OCI-LY7 (cell line): ENCODE measurements around the gene EIF2AK2. TPM values are rescaled to one million over a fixed set of nuclear protein-coding genes. Genes with fewer than 3 reads are reported as not detected.

Experiments
- BruUV-seq: library from RNA; stranded (reverse); fragments of 400-500 nt; replicated peaks from 2 replicates; lab custom pipeline; 2021; lab: Mats Ljungman, UMichigan
- CTCF ChIA-PET: fragments of 300-600 bp; sonication (Branson Sonifier 250); formaldehyde crosslinking; loops from one replicate; lab custom pipeline; 2022; ENCODE audit warnings: antibody characterized with exemption; ENCODE audit not compliant: unreplicated experiment; lab: Charles Lee
- POLR2A ChIA-PET: fragments of 300-600 bp; sonication (Branson Sonifier 250); formaldehyde crosslinking; loops from one replicate; lab custom pipeline; 2022; ENCODE audit warnings: antibody characterized with exemption; lab: Charles Lee
- DNase-seq: peaks from one replicate; pipeline ENCODE4 v3.0.0-alpha.2; 2015; ENCODE audit warnings: low spot score
- H2AFZ ChIP-seq: fragments of 200-600 bp; sonication (generic), shearing (Covaris generic); 2 replicates; pipeline ENCODE4 v1.6.1; 2014; ENCODE audit warnings: mild to moderate bottlenecking, antibody characterized with exemption, low read length, moderate library complexity
- H3K27ac ChIP-seq: fragments of 200-600 bp; sonication (generic); 2 replicates; pipeline ENCODE4 v1.5.1; 2014; ENCODE audit warnings: mixed run types, low read depth, mild to moderate bottlenecking, moderate library complexity, low read length, inconsistent platforms; ENCODE audit not compliant: poor library complexity, severe bottlenecking
- H3K36me3 ChIP-seq: fragments of 200-600 bp; sonication (generic); 2 replicates; pipeline ENCODE4 v1.6.1; 2014; ENCODE audit warnings: mild to moderate bottlenecking, antibody characterized with exemption, low read length, moderate library complexity, mixed read lengths; ENCODE audit not compliant: insufficient read depth
- H3K4me1 ChIP-seq: fragments of 200-600 bp; sonication (generic); 2 replicates; pipeline ENCODE4 v1.5.1; 2014; ENCODE audit warnings: mild to moderate bottlenecking, low read length; ENCODE audit not compliant: insufficient read depth, poor library complexity, severe bottlenecking
- H3K4me2 ChIP-seq: fragments of 200-600 bp; sonication (generic); 2 replicates; pipeline ENCODE4 v1.6.1; 2014; ENCODE audit warnings: mild to moderate bottlenecking, low read length
- H3K4me3 ChIP-seq: fragments of 200-600 bp; sonication (generic); 2 replicates; pipeline ENCODE4 v1.5.1; 2014; ENCODE audit warnings: mild to moderate bottlenecking, low read depth, low read length; ENCODE audit not compliant: poor library complexity, severe bottlenecking
- H3K79me2 ChIP-seq: fragments of 200-600 bp; sonication (generic); 2 replicates; pipeline ENCODE4 v1.6.1; 2016; ENCODE audit warnings: low read depth, mild to moderate bottlenecking, low read length, moderate library complexity, mixed read lengths; ENCODE audit not compliant: insufficient read depth
- H3K9me2 ChIP-seq: fragments of 200-600 bp; sonication (generic); 2 replicates; pipeline ENCODE4 v1.6.1; 2016; ENCODE audit warnings: mild to moderate bottlenecking, low read length, mixed read lengths; ENCODE audit not compliant: insufficient read depth
- H3K9me3 ChIP-seq: fragments of 200-600 bp; sonication (generic); 2 replicates; pipeline ENCODE4 v1.6.1; 2014; ENCODE audit warnings: mild to moderate bottlenecking, mixed run types, low read length, mixed read lengths
- H4K20me1 ChIP-seq: fragments of 200-600 bp; sonication (generic); 2 replicates; pipeline ENCODE4 v1.6.1; 2014; ENCODE audit warnings: mild to moderate bottlenecking, antibody characterized with exemption, low read length, moderate library complexity, mixed read lengths; ENCODE audit not compliant: insufficient read depth
- EZH2phosphoT487 ChIP-seq: fragments of 200-600 bp; sonication (generic); IDR thresholded peaks from 2 replicates; pipeline ENCODE4 v1.6.1; 2018; ENCODE audit warnings: low read depth, borderline replicate concordance, mild to moderate bottlenecking, mixed run types, antibody characterized with exemption, low read length, moderate library complexity, mixed read lengths
- intact Hi-C: fragments of 100-400 bp; cut with micrococcal nuclease; formaldehyde crosslinking; loops from one replicate; pipeline ENCODE4 v1.10.0; 2022; ENCODE audit not compliant: unreplicated experiment
- total RNA-seq, 2 experiments: library from RNA; depleted of rRNA in 1 of 2; stranded (reverse); fragments of >200 nt in 1 of 2; shearing (Covaris generic) in 1 of 2; gene quantifications; 2 replicates each; pipeline ENCODE4 v1.2.3, GENCODE V29; 2014 to 2022
- TF ChIP-seq, protein P1 (sequence below): fragments of 200-600 bp; sonication (generic); conservative IDR thresholded peaks from 2 replicates; pipeline ENCODE4 v1.5.1; 2014; ENCODE audit warnings: mild to moderate bottlenecking, antibody characterized with exemption, low read length, moderate library complexity, mixed read lengths

The EIF2AK2 gene
- total RNA-seq, 2 experiments from 2014 or later = 3.1 to 3.6 TPM

GRCh38 chr2:37080689-37081088 lies 76.1 kb downstream of the EIF2AK2 start:
- no peaks in the 10 kb centered on the region for H4K20me1 ChIP-seq
- H3K27ac ChIP-seq = peak overlapping the region; percentile 34
- peaks cover 36% of the 10 kb centered on the region for H3K4me1 ChIP-seq
- BruUV-seq = no TSS peak
- no peaks in the 10 kb centered on the region for H3K9me3 ChIP-seq
- CTCF ChIA-PET = no interaction called here
- intact Hi-C loops = loop anchor here (5.0 to 10.0 kb wide), 4 partner anchors 113 to 726 kb away; partner anchors contain the start of genes CRIM1 and STRN
- peaks cover 67% of the 10 kb centered on the region for H3K36me3 ChIP-seq
- peak overlapping the region; percentile 30 for H3K4me3 ChIP-seq
- POLR2A ChIA-PET = no interaction called here
- no peak for TF ChIP-seq EZH2phosphoT487
- peak overlapping the region; percentile 50 for H3K4me2 ChIP-seq
- no peaks in the 10 kb centered on the region for H3K9me2 ChIP-seq
- H2AFZ ChIP-seq = peak overlapping the region; percentile 10; the same call in 1 of the 2 replicates
- DNase-seq = peak; percentile 25
- peaks cover 50% of the 10 kb centered on the region; the same call in 1 of the 2 replicates for H3K79me2 ChIP-seq

- POLR2A ChIA-PET = interaction anchor here (1.2 kb wide), 1 partner anchor 10 kb away, joined by 3 read pairs; no protein-coding TSS in a partner anchor
- intact Hi-C loops = loop anchor here (5.0 to 10.0 kb wide), 4 partner anchors 113 to 725 kb away; partner anchors contain the start of genes CRIM1 and STRN
- CTCF ChIA-PET = no interaction called here
- H2AFZ ChIP-seq = peak overlapping the region; percentile 10; the same call in 1 of the 2 replicates
- H3K36me3 ChIP-seq = peaks cover 71% of the 10 kb centered on the region
- peak overlapping the region; percentile 30 for H3K4me3 ChIP-seq
- H3K27ac ChIP-seq = peak overlapping the region; percentile 34
- peak overlapping the region; percentile 50 for H3K4me2 ChIP-seq
- no TSS peak for BruUV-seq
- H3K4me1 ChIP-seq = peaks cover 32% of the 10 kb centered on the region
- H3K79me2 ChIP-seq = peaks cover 46% of the 10 kb centered on the region; the same call in 1 of the 2 replicates
- DNase-seq = no peak
- H4K20me1 ChIP-seq = no peaks in the 10 kb centered on the region
- H3K9me3 ChIP-seq = no peaks in the 10 kb centered on the region
- no peaks in the 10 kb centered on the region for H3K9me2 ChIP-seq
- no peak for TF ChIP-seq EZH2phosphoT487
- TF ChIP-seq, protein P1, sequence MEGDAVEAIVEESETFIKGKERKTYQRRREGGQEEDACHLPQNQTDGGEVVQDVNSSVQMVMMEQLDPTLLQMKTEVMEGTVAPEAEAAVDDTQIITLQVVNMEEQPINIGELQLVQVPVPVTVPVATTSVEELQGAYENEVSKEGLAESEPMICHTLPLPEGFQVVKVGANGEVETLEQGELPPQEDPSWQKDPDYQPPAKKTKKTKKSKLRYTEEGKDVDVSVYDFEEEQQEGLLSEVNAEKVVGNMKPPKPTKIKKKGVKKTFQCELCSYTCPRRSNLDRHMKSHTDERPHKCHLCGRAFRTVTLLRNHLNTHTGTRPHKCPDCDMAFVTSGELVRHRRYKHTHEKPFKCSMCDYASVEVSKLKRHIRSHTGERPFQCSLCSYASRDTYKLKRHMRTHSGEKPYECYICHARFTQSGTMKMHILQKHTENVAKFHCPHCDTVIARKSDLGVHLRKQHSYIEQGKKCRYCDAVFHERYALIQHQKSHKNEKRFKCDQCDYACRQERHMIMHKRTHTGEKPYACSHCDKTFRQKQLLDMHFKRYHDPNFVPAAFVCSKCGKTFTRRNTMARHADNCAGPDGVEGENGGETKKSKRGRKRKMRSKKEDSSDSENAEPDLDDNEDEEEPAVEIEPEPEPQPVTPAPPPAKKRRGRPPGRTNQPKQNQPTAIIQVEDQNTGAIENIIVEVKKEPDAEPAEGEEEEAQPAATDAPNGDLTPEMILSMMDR = no peak
Measured at GRCh38 chr2:37080266-37080665, 76.5 kb downstream of the EIF2AK2 start.

DNA sequence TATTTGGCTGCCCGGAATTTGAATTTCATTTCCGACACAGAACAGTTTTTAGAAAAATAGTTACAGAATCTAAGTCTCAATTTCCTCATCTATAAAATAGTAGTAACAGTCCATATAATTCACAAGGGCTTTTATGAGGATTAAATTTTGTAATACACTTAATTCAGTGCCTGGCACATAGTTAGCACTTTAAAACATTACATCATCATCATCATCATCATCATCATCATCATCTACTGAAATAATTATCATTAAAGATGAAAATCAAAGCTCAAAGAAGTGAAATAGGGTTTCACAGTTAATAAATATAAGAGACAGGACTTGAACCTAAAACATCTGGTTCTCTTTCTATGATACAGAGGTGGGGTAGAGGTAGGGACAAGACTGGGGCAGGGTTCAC lies 85.8 kb downstream of the EIF2AK2 start:
- BruUV-seq = no TSS peak
- ChIA-PET POLR2A (interaction anchor here (0.6 to 1.2 kb wide), 3 partner anchors 23 to 609 kb away, joined by 3 to 4 read pairs (median 3); no protein-coding TSS in a partner anchor), CTCF (no interaction called here)
- Histone ChIP-seq H3K9me3 (no peaks in the 10 kb centered on the region), H3K9me2 (no peaks in the 10 kb centered on the region), H3K4me1 (no peaks in the 10 kb centered on the region), H3K4me2 (no peak overlapping the region), H3K79me2 (no peaks in the 10 kb centered on the region), H3K36me3 (peaks cover 91% of the 10 kb centered on the region), H3K4me3 (no peak overlapping the region), H2AFZ (no peak overlapping the region), H3K27ac (no peak overlapping the region), H4K20me1 (no peaks in the 10 kb centered on the region)
- intact Hi-C loops = no loop called here
- TF ChIP-seq, protein P1 = no peak
- no peak for TF ChIP-seq EZH2phosphoT487
- DNase-seq = no peak
